Measurements from ENCODE around the gene WNT3.
"Not testable (repeated sequence)": the region's sequence is repeated elsewhere in the genome, so short reads cannot be mapped to it uniquely, and the experiment has no call there.

Gene WNT3, protein sequence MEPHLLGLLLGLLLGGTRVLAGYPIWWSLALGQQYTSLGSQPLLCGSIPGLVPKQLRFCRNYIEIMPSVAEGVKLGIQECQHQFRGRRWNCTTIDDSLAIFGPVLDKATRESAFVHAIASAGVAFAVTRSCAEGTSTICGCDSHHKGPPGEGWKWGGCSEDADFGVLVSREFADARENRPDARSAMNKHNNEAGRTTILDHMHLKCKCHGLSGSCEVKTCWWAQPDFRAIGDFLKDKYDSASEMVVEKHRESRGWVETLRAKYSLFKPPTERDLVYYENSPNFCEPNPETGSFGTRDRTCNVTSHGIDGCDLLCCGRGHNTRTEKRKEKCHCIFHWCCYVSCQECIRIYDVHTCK

DNA sequence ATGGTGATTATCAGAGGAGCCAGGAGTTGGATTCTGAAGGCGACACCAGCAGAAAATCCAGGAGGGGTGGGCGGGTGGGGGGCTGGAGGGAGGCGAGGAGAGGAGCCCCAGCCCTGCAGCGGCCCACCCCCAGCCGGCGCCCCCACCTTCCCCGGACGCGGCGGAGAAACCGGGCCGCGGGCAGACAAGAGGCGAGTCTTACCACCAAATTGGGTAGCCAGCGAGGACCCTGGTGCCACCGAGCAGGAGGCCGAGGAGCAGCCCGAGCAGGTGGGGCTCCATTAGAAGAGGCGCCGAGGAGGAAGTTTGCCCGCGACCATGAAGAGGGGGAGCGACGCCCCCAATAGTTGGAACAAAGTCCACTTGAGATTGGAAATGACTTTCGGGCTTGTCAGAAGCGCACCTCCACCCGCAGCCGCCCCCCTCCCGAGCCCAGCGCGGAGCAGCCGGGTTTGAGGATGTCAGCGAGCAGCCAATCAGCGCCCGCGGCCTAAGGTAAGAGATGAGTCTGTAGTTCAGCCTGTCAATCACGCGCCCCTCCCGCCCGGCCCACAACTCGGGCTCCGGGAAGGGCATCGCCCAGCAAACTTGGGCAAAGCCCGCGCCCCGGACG is at the start of gene WNT3:
WNT3 (minus strand) TSS at position 377 of the 613 bp plus-strand sequence; CDS start at position 282, 95 bp downstream.
- DNase-seq = peak; percentile 50

DNA sequence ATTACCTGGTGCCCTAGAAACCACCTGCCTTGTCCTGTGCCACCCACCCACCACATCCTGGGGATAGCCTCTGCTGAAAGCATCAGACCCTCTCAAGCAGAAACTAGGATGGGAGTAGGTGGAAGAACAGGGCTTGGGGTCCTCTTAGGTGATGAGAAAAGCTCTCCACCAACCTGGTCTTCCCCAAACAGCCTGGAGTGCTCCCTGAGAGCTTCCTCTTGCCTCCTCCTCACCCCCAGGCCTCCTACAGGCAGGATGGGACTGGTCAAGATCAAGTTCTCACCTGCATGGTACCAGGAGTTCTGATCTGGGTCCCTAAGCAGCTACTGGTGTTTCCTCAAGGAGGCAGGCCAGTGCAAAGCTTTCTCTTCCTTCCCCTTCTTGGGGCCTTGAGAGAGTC is 48.3 kb upstream of the WNT3 start:
- no peak for DNase-seq

DNA sequence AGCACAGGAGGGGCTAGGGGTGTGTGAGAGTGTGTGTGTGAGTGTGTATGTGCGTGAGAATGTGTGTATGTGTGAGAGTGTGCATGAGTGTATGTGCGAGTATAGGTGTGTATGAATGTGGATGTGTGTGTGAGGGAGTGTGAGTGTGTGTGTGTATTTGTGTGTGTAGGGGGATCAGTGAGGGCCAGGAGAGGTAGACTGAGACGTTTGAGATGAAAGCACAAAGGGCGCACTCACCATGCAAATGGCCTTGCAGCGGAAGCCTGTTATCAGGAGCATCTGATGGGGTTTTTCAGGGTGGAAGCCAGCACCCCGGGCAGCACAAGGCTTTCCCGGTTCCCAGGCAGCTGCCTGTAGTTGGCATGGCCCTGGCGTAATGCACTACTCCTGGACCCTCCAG is 47.8 kb upstream of the WNT3 start:
- DNase-seq = no peak

DNA sequence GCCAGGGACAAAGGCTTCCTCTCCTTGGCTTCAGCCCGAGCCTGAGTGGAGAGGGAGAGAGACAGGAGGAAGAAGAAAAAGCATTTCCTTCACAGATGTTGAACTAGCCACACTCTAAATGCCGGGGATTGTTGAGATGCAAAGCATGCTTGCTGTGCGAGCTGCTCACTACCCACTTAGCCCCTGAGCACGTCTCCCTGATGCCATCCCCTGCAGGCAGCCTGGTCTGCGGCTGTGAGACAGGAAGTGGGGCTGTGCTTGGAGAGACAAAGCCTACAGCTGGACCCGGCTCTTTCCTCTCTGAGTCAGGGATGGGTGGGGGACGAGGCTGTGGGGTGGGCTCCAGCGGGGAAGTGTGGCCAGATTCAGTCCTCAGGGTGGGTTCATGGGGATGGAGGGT is 46.6 kb upstream of the WNT3 start:
- DNase-seq = no peak

DNA sequence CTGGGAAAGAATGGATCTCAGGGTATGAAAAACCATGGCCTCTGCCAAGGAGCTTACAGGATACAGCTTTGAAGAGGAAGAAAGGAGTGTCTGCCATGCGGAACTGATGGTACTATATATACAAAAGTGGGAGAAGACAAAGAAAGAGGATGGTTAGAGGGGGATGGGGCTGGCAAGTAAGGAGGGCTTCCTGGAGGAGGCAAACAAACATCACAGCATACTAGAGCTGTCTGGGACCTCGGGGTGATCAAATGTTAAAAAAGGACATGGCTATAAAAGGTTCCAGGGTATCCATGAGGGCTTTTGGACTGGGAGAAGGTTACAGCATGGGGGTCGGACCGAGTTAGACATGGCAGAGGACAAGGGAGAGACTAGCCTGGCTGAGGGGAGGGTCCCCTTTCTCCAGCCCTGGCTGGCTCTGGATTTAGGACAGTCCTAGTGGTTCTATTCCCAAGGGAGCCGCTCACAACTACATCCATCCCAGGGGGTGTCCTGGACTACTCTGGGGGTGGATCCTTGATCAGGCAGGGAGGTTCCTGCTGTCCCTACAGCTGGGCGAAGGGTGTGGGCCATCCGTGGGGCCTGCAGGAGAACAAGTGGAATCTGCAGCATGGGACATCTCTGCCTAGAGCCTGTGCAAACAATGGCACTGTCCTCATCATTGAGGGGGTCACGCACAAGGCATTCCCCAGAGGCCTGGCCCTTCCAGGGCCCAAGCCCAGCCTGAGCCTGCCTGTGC is 45.1 kb upstream of the WNT3 start:
- no peak for DNase-seq

DNA sequence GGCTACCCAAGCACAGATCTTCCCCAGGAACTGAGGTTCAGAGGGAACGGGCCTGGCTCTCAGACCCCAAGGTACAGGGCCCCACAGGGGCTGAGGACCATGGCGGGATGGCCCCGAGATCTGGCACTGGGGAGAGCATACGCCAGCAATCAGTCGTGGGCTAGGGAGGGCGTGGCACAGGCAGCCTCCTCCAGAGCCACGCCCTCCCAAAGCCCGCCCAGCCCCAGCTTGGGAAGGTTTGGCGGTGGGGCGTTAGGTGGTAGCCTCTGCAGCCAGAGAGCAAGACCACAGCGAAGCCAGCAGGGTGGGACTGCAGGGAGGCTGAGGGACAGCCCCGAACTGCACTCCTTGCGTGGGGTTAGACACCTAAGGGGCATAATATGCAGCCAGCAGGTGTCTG is 44.5 kb upstream of the WNT3 start:
- DNase-seq = no peak

DNA sequence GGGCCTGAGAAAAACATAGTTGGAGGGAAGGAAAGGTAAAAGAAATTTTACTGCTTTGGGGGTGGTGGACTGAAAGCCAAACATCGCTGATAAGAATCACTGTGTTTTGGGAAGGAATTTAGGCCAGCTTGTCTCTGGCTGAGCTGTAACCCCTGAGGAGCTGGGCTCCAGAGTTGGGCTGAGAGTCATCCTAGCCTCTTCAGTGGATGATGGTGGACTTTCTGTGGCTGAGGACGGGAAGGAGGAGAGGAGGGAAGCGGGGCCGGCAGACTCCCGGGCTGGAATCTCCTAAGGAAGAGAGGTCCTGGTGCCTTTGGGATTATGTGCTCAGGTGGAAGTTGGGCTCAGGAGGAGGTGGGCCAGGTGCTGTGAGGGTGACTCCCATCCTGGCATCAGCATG is 41.5 kb upstream of the WNT3 start:
- no peak for DNase-seq

DNA sequence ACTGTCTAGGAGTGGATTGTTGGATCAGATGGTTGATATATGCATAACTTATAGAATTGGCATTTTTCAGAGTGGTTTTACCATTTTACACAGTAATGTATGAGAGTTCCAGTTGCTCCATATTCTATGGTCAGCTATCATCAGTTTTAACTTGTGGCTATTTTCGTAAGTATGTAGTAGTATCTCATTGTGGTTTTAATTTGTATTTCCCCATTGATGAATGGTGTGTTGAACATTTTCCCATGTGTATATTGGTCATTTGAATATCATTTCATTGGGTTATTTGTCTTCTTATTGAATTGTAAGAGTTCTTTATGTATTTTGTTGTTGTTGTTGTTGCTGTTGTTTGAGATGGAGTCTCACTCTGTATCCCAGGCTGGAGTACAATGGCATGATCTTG is 39.1 kb upstream of the WNT3 start:
- DNase-seq = no peak

DNA sequence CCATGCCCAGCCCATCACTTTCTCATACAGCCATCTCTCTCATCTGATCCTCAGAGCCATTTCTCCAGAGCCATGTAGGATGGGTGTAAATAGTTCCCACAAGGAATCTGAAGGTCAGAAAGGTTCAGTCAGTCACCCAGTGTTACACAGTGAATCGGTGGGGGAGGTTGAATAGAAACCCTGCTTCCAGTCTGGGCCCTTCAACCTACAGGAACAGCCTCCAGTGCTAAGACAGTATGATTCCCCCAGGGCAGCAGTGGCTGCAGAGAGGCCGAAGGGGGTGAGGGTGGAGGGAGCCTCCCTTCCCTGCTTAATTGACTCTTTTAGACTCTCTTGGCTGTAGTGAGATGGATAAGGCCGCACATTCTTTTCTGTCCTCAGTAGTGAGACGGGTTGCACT is 36.5 kb upstream of the WNT3 start:
- no peak for DNase-seq

DNA sequence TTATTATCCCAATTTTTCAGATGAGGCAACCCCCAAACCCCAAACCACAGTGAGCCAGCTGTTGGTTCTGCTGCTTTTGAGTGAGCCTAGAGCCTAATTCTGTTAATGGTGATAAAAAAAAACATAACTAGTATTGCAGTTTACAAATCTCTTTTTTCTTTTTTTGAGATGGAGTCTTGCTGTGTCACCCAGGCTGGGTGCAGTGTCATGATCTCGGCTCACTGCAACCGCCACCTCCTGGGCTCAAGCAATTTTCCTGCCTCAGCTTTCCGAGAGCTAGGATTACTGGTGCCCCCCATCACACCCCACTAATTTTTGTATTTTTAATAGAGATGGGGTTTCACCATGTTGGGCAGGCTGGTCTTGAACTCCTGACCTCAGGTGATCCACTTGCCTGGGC is 36.0 kb upstream of the WNT3 start:
- DNase-seq = no peak

DNA sequence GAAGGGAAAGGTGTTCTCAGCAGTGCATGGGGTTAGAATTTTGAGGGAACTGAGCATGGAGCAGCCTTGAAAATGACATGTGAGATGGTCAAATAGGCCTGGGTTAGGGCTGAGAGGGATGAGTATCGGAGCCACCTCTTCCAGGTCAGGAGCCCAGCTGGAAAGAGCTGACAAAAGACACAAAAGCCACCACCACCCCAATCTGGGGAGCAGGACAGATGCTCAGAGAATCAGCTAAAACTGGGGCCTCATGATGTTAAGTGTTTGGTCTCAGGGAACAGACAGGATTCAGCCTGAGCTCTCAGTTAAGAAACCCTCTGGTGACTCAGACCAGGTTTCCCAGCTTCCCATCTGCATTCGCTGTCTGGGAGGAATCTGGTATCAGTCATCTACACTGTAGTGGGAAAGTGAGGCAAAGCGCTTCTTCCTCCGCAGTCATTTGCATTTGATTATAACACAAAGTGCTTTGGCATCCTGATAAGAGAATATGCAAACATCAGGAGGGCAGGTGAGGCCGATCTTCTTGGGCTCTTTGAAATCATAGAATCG is 35.5 kb upstream of the WNT3 start:
- DNase-seq = no peak

DNA sequence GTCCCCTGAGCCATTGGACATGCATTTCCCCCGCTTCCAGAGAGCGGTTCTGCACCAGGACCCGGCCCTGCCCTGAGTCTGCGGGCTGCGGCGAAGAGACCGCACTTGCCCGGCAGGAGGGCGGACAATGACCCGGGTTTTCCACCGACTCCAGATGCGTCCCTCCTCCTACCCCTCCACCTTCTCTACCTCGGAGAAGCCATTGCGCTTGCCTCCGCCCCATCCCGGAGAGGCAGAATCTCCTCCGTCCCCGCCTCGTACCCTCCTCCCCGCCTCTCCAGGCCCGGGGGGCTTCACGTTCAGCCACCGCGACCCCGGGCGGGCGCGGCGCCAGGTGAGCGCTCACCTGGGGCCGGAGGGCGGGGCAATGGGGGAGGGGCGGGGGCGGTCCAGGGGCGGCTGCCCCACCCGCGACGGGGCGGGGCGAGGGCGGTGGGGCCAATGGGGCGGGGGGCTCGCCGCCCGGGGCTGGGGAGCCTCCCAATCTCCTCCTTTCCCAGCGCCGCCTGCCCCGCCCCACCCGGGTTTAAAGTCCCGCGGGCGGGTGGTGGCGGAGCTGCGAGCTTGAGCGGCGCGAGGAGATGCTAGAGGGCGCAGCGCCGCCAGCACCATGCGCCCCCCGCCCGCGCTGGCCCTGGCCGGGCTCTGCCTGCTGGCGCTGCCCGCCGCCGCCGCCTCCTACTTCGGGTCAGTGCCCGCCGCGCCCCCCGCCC is 32.7 kb upstream of the WNT3 start, which contains the start of gene WNT9B:
WNT9B (plus strand) TSS at position 555 of the 713 bp plus-strand sequence; CDS start at position 611, 56 bp downstream.
- DNase-seq = no peak

DNA sequence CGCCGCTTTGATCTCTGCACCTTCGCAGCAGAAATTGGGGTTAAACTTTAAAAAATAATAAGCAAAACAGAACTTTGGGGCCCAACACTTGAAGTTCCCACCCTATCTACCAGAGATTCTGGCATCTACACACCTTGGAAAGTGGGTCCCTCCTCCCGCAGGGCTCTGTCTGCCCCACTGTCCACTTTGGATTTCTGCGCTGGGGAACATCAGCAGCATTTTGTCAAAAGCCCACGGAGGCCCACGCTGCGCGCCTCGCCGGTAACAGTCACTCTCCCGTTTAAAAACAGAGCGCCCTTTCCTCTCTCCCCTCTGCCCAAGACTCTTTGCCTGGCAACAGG is 32.2 kb upstream of the WNT3 start:
- no peak for DNase-seq

DNA sequence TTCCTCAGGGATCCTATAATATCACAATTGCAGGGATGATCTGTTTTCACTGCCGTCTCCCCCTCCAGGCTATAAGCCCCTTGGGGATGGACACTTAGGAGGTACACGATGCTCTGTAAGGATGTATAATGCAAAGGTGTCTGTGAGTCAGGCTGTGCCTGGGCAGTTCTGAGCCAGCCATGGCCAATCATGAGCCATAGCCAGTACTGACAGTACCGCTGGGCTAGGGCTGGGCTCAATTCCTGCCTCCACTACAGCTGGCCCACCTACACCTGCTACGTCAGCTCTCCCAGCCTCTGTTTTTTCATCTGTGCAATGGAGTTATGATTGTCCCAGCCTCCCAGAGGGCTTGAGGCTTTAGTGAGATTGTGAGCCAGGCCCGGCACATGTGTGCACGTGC is 30.0 kb upstream of the WNT3 start:
- no peak for DNase-seq

DNA sequence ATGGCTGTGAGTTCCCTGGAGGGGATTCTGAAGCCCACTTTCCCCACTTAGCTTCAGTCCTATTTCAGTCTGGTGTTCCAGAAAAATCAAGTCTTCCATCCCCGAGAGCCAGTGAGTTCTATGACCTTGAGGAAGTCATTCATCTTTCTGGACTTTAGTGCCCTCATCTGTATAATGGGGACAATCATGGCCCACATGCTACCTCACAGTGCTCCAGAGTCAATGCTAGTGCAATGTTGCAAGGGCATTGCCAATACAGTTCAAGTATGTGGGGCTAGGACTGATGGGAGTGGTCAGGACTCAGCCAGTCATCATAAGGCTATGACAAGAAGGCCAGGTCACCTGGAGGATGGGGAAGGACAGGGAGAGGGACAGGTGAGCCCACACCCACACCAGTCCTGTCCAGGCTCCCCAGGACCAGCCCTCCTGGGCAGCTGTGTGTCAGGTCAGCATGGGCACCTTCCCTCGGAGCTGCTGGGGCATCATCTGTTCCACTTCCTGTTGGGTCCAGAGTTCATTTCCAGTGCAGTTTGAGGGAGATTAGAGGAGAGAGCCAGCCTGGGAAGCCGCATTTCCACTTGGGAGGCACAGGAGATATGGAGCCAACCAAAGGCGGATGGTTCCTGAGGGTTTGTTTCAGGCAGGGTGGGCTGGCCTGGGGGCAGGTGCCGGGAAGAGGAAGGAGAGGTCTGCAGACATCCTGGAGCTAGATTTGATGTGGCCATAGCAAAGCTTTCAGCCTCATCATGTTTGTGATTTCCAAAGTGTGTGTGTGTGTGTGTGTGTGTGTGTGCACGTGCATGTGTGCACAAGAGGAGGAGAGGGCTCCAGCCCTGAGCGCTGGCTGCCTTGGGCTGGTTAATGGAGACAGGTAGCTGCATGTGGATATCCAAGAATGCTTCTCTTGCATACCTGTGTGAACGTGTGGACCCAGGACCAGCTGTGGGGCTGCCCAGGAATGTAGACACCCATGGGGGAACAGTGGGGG is 29.0 kb upstream of the WNT3 start:
- no peak for DNase-seq

DNA sequence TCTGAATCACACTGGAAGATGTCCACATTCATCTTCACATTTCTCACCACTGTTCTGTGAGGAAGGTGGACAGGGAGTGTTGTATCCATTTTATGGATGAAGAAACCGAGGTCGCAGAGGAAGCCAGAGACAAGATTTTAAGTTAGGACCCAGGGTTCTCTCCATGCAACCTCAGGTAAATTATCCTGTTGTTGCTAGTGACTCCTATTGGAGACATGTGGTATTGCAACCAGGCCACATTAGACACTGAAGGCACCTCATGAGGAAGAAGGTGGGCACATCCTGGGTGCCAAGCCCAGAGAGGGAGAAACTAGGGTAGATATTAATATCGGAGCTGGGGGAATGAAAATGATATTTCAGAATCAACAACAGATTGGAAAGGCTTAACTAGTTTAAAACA is 24.3 kb upstream of the WNT3 start:
- no peak for DNase-seq

DNA sequence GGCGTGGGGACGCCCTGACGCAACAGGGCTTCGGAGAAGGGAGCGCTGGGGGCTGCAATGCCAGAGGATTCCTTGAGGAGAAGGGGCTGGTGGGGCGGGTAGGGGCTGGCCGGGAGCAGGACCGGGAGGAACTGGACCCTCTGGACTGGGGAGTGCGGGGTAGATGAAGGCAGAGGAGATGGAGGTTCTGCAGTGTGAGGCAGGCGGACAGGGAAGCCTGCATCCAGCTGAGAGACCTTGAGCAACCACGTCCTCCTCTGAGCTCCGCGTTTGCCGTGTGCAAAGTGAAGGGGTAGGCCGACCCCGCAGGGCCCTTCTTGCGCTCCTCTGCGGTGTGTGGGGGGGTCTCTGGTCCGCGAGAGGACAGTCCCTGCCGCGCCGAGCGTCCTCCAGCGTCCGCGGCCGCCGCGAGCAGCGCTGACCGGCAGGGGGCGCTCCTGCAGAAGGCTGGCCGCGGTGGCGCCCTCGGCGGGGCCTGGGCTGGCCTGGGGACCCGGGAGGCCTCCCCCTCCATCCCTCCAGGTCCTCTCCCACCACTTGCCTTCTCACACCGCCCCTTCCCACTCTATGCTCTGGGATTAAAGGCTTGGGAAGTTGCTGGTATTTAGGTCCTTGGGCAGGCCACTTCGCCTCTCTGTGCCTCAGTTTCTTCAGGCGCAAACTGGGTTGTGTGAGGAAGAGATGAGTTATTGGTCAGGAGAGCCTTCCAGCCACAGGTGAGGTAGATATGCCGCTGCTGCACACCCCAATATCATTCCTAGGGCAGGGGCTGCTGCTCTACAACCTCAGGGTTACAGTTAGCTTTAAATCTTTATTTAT is 23.3 kb upstream of the WNT3 start:
- DNase-seq = peak; percentile 61

DNA sequence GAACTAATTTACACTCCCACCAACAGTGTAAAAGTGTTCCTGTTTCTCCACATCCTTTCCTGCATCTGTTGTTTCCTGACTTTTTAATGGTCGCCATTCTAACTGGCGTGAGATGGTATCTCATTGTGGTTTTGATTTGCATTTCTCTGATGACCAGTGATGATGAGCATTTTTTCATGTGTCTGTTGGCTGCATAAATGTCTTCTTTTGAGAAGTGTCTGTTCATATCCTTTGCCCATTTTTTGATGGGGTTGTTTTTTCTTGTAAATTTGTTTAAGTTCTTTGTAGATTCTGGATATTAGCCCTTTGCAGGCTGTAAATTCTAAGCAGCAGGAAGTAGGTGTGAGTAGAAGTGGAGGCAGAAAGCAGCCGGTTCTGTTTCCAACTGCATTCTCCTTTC is 22.1 kb upstream of the WNT3 start:
- DNase-seq = not testable (repeated sequence)

DNA sequence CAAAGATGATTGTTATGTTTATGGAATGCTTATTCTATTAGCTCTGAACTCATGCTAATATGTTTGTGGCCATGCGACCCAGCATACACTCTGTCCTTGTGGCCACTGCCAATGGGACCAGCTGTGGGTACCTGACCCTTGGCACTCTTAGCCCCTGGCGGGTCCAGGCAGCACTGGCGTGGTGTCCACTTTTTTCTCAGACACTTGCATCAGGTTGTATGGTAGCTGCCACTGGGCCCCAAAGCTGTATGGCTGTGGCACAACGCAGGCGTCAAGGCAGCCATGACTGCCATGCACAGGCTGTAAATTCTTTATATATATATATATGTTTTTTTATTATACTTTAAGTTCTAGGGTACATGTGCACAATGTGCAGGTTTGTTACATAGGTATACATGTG is 20.7 kb upstream of the WNT3 start:
- DNase-seq = no peak

DNA sequence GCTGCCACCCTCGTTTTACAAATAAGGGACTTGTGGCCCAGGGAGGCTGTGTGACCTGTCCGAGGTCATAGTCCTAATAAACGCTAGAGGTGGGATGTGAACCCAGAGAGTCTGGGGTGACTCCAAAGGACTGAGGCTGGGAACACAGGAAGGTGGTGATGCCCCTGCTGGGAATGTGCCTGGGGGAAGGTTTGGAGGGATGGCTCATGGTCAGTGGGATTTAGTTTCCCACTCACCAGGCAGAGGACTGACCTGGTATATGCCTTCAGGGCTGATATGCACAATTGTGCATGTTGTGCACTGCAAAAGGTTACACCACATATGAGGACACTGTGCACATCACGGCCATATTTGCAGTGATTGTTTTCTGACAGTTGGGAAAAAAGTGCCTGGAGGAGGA is 19.0 kb upstream of the WNT3 start:
- no peak for DNase-seq

DNA sequence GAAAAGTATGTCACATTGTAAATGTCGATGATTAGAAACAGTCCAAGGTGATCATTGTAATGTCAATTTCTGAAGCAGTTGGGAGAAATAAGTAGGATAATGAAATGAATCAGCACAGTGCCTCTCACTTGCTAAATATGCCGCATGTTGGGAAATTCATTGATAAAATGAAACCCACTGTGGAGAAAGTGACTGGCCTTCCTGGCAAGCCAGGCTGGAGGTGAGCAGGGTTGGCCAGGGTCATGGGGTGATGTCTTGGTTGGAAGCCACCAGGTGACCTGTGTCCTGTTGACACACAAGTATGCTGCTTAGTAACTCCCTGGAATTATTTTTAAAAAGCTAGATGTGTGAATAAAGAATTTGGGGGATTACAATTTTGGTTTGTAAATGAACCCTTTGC is 18.0 kb upstream of the WNT3 start:
- no peak for DNase-seq
